IMR-90 (cell line): ENCODE measurements around the gene ARHGDIA.

Experiments
- CTCF ChIP-seq: conservative IDR thresholded peaks from 2 replicates; pipeline ENCODE4 v1.5.1; 2012; ENCODE audit warnings: mild to moderate bottlenecking, low read depth, low read length, improper control_type of control experiment
- POLR2A ChIP-seq: IDR thresholded peaks from 2 replicates; pipeline ENCODE4 v1.6.1; 2012; ENCODE audit warnings: mild to moderate bottlenecking, low read depth, low read length
- SMC3 ChIP-seq: fragments of 150-350 bp; IDR thresholded peaks from 2 replicates; pipeline ENCODE4 v1.6.1; 2016; ENCODE audit warnings: low read depth, mild to moderate bottlenecking, antibody characterized with exemption, low read length, moderate library complexity
- TF ChIP-seq, protein P1 (sequence below): fragments of 150-350 bp; IDR thresholded peaks from 2 replicates; pipeline ENCODE4 v1.6.1; 2016; ENCODE audit warnings: low read depth, mild to moderate bottlenecking, low read length, moderate library complexity, borderline replicate concordance

DNA sequence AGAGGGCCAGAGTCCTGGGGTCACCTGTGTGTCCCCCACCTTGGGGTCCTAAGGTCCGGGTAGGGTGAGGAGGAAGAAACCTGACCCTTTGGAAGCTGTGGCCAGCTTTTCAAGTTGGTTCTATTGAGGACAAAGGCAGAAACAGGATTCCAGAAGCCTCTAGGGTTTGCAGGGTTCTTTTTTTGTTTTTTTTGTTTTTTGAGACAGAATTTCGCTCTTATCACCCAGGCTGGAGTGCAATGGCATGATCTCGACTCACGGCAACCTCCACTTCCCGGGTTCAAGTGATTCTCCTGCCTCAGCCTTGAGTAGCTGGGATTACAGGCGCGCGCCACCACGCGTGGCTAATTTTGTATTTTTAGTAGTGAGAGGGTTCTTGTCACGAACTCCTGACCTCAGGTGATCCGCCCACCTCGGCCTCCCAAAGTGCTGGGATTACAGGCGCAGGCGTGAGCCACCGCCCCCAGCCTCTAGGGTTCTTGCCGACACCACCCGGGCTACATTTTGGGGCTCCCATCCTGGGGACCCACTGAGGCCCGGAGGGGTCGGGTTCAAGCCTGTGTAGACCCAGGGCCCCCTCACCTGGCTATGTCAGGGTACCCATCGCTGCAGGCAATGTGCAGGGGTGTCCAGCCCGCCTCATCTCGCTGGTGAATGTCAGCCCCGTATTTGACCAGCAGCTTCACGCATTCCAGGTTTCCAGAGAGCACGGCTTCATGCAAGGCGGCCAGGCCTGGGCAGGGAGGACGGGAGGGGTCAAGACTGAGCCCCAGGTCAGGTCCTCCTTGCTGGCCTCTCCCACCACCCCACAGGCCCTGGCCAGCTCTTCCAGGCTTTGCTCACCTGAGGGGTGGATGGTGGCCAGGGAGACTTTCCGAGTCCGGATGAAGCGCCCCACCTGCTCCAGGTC, 37.0 kb downstream of the ARHGDIA start:
- TF ChIP-seq CTCF (no peak), POLR2A (no peak), SMC3 (no peak)
- TF ChIP-seq, protein P1, sequence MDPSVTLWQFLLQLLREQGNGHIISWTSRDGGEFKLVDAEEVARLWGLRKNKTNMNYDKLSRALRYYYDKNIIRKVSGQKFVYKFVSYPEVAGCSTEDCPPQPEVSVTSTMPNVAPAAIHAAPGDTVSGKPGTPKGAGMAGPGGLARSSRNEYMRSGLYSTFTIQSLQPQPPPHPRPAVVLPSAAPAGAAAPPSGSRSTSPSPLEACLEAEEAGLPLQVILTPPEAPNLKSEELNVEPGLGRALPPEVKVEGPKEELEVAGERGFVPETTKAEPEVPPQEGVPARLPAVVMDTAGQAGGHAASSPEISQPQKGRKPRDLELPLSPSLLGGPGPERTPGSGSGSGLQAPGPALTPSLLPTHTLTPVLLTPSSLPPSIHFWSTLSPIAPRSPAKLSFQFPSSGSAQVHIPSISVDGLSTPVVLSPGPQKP, result no peak
